HL-60 (cell line): ENCODE data around the gene CPXM1.

Experiments
- DNase-seq, 2 experiments: peaks; one replicate each; pipeline ENCODE4 v3.0.0-alpha.2; 2010 to 2020; ENCODE audit warnings: low read depth in 1 of 2, low spot score in 1 of 2
- H3K27ac ChIP-seq: fragments of 250-450 bp; sonication (Bioruptor Pico); replicated peaks from 2 replicates; pipeline ENCODE4 v1.5.1; 2020; ENCODE audit warnings: mild to moderate bottlenecking, moderate library complexity
- H3K27me3 ChIP-seq: fragments of 250-450 bp; sonication (Bioruptor Pico); 2 replicates; pipeline ENCODE4 v1.5.1; 2021; ENCODE audit warnings: mild to moderate bottlenecking, moderate library complexity; ENCODE audit not compliant: insufficient read depth, poor library complexity, severe bottlenecking
- H3K4me3 ChIP-seq: replicated peaks from 2 replicates; pipeline ENCODE4 v1.5.1; 2011; ENCODE audit warnings: mild to moderate bottlenecking, control low read depth, low read length; ENCODE audit not compliant: insufficient read depth
- CTCF ChIP-seq: IDR thresholded peaks from one replicate; pipeline ENCODE4 v1.5.1; 2011; ENCODE audit warnings: low read length, control low read depth, inconsistent platforms; ENCODE audit not compliant: insufficient read depth
- GABPA ChIP-seq: IDR thresholded peaks from 2 replicates; pipeline ENCODE4 v1.6.1; 2012; ENCODE audit warnings: low read depth
- POLR2AphosphoS5 ChIP-seq: IDR thresholded peaks from 2 replicates; pipeline ENCODE4 v1.6.1; 2012; ENCODE audit warnings: low read depth
- REST ChIP-seq: IDR thresholded peaks from 2 replicates; pipeline ENCODE4 v1.6.1; 2012; ENCODE audit warnings: low read depth; ENCODE audit not compliant: insufficient replicate concordance
- SPI1 ChIP-seq: IDR thresholded peaks from 2 replicates; pipeline ENCODE4 v1.6.1; 2012; ENCODE audit warnings: low read depth, mild to moderate bottlenecking, borderline replicate concordance

Gene CPXM1

GRCh38 chr20:2817341-2817726, 16.9 kb upstream of the CPXM1 start:
- H3K27me3 ChIP-seq = peaks cover 5% of the 10 kb centered on the region
- no peak for DNase-seq
- no peak overlapping the region for H3K27ac ChIP-seq
- no peak overlapping the region for H3K4me3 ChIP-seq
- TF ChIP-seq POLR2AphosphoS5 (no peak), REST (no peak), CTCF (no peak), SPI1 (no peak), GABPA (no peak)

DNA sequence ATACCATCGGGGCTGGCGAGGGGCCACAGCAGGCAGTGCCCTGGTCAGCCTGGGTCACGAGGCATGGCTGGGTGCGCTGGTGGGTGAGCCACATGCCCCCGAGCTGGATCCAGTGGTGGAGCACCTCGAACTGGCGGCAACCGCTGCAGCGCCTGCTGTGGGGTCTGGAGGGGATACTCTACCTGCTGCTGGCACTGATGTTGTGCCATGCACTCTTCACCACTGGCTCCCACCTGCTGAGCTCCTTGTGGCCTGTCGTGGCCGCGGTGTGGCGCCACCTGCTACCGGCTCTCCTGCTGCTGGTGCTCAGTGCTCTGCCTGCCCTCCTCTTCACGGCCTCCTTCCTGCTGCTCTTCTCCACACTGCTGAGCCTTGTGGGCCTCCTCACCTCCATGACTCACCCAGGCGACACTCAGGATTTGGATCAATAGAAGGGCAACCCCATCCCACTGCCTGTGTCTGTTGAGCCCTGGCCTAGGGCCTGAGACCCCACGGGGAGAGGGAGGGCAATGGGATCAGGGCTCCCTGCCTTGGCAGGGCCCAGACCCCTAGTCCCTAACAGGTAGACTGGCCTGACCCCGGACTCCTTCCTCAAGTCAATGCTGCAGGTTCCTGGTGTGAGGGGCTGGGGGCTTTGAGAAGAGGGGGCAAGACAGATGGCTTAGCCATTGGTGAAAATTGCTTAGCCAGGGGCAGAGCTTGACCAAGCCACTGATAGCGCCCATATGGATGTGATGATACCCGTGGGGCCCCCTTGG, 16.3 kb upstream of the CPXM1 start:
- no peak for TF ChIP-seq REST
- no peak for TF ChIP-seq POLR2AphosphoS5
- TF ChIP-seq GABPA = no peak
- no peak for TF ChIP-seq CTCF
- no peak for TF ChIP-seq SPI1
- Histone ChIP-seq H3K27ac (no peak overlapping the region), H3K27me3 (peaks cover 3% of the 10 kb centered on the region), H3K4me3 (no peak overlapping the region)
- no peak for DNase-seq

DNA sequence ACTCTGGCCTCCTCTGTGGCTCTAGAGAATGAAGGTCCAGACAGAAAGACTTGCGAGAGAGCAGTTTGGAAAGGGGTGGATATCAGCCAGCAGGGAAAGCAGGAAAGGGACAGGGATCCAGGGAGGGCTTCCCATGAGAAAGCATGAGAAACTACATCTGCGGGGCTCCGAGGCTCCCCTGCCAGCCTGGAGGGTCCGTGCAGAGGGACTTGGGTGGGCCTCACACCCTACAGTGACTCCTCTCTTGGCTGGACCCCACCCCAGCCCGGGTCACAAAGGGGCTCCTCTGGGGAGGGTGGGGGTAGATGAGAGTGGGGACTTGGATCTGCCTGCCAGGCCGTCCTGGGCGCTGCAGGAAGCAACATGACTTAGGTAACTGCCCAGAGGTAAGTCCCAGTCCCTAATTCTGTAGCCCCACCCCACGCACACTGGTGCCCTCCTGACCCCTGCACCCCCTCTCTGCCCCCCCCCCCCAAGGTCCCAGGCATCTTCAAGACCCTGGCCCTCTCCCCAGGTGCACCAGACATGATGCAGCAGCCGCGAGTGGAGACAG, 15.7 kb upstream of the CPXM1 start, which contains the start of gene TMEM239:
Gene TMEM239 (plus strand): TSS at position 335 of the 553 bp plus-strand sequence. CDS start 191 bp downstream, at position 526.
- H3K27ac ChIP-seq = no peak within 1 kb of the TSS
- no peak within 1 kb of the TSS for H3K4me3 ChIP-seq
- H3K27me3 ChIP-seq = peaks cover 2% of the 10 kb centered on the region
- TF ChIP-seq CTCF (no peak), REST (no peak), GABPA (no peak), POLR2AphosphoS5 (no peak), SPI1 (no peak)
- DNase-seq = no peak
